H9 (cell line): ENCODE data around the gene PLXNB2. TPM values are rescaled to one million over a fixed set of nuclear protein-coding genes. Genes with fewer than 3 reads are reported as not detected.

Source experiments
- DNase-seq: peaks from one replicate; pipeline ENCODE4 v3.0.0-alpha.2; 2017
- H2AFZ ChIP-seq: one replicate; pipeline ENCODE4 v1.6.1; 2013; ENCODE audit warnings: mild to moderate bottlenecking, low read length, control low read depth, moderate library complexity
- H2AK5ac ChIP-seq: 2 replicates; pipeline ENCODE4 v1.6.1; 2013; ENCODE audit warnings: low read length, control low read depth, mixed read lengths; ENCODE audit not compliant: insufficient read length
- H2BK120ac ChIP-seq: one replicate; pipeline ENCODE4 v1.6.1; 2013; ENCODE audit warnings: low read depth, mild to moderate bottlenecking, low read length, control low read depth, inconsistent platforms; ENCODE audit not compliant: poor library complexity, severe bottlenecking
- H2BK12ac ChIP-seq: 2 replicates; pipeline ENCODE4 v1.6.1; 2013; ENCODE audit warnings: low read length, control low read depth, mixed read lengths, low read depth; ENCODE audit not compliant: insufficient read length
- H2BK15ac ChIP-seq: 2 replicates; pipeline ENCODE4 v1.6.1; 2013; ENCODE audit warnings: low read depth, low read length, control low read depth
- H2BK20ac ChIP-seq: one replicate; pipeline ENCODE4 v1.6.1; 2013; ENCODE audit warnings: low read depth, mild to moderate bottlenecking, low read length, control low read depth, inconsistent platforms; ENCODE audit not compliant: poor library complexity, severe bottlenecking
- H2BK5ac ChIP-seq: 2 replicates; pipeline ENCODE4 v1.6.1; 2013; ENCODE audit warnings: low read length, control low read depth, mixed read lengths; ENCODE audit not compliant: insufficient read length
- H3K14ac ChIP-seq: 2 replicates; pipeline ENCODE4 v1.6.1; 2013; ENCODE audit warnings: low read length, control low read depth; ENCODE audit not compliant: insufficient read depth
- H3K18ac ChIP-seq: 2 replicates; pipeline ENCODE4 v1.6.1; 2013; ENCODE audit warnings: low read depth, mild to moderate bottlenecking, mixed read lengths, low read length, control low read depth; ENCODE audit not compliant: insufficient read length
- H3K23ac ChIP-seq: 2 replicates; pipeline ENCODE4 v1.6.1; 2013; ENCODE audit warnings: low read length, control low read depth, mixed read lengths, low read depth; ENCODE audit not compliant: insufficient read length
- H3K23me2 ChIP-seq: 2 replicates; pipeline ENCODE4 v1.6.1; 2013; ENCODE audit warnings: low read depth, mild to moderate bottlenecking, mixed read lengths, low read length, control low read depth; ENCODE audit not compliant: insufficient read length, poor library complexity, severe bottlenecking
- H3K27ac ChIP-seq: 2 replicates; pipeline ENCODE4 v1.5.1; 2013; ENCODE audit warnings: low read length, control low read depth, mixed read lengths, low read depth; ENCODE audit not compliant: insufficient read length
- H3K27me3 ChIP-seq: 2 replicates; pipeline ENCODE4 v1.6.1; 2013; ENCODE audit warnings: low read length, control low read depth, inconsistent platforms; ENCODE audit not compliant: insufficient read depth
- H3K4ac ChIP-seq: 2 replicates; pipeline ENCODE4 v1.6.1; 2013; ENCODE audit warnings: low read depth, mild to moderate bottlenecking, control low read depth, inconsistent platforms, low read length, moderate library complexity
- H3K4me1 ChIP-seq: 2 replicates; pipeline ENCODE4 v1.6.1; 2013; ENCODE audit warnings: low read length, control low read depth, inconsistent platforms; ENCODE audit not compliant: insufficient read depth
- H3K4me2 ChIP-seq: 2 replicates; pipeline ENCODE4 v1.6.1; 2013; ENCODE audit warnings: low read length, control low read depth, mixed read lengths; ENCODE audit not compliant: insufficient read length, insufficient read depth
- H3K56ac ChIP-seq: 2 replicates; pipeline ENCODE4 v1.6.1; 2013; ENCODE audit warnings: low read depth, mild to moderate bottlenecking, mixed read lengths, low read length, control low read depth; ENCODE audit not compliant: insufficient read length
- H3K79me1 ChIP-seq: 2 replicates; pipeline ENCODE4 v1.6.1; 2013; ENCODE audit warnings: low read depth, mild to moderate bottlenecking, moderate library complexity, low read length, control low read depth, inconsistent platforms; ENCODE audit not compliant: insufficient read depth, poor library complexity, severe bottlenecking
- H3K79me2 ChIP-seq: 2 replicates; pipeline ENCODE4 v1.6.1; 2013; ENCODE audit warnings: low read length, control low read depth, inconsistent platforms; ENCODE audit not compliant: insufficient read depth
- H3K9ac ChIP-seq: 2 replicates; pipeline ENCODE4 v1.6.1; 2013; ENCODE audit warnings: low read length, control low read depth, mixed read lengths; ENCODE audit not compliant: insufficient read length; ENCODE audit errors: extremely low read depth
- H3K9me3 ChIP-seq: one replicate; pipeline ENCODE4 v1.6.1; 2013; ENCODE audit warnings: low read depth, low read length, inconsistent platforms; ENCODE audit not compliant: control insufficient read depth
- H3T11ph ChIP-seq: one replicate; pipeline ENCODE4 v1.6.1; 2013; ENCODE audit warnings: mild to moderate bottlenecking, low read length, control low read depth, inconsistent platforms
- H4K20me1 ChIP-seq: one replicate; pipeline ENCODE4 v1.6.1; 2013; ENCODE audit not compliant: control insufficient read depth, insufficient read length, insufficient read depth
- H4K5ac ChIP-seq: 2 replicates; pipeline ENCODE4 v1.6.1; 2013; ENCODE audit warnings: low read depth, mild to moderate bottlenecking, mixed read lengths, low read length, control low read depth; ENCODE audit not compliant: insufficient read length
- H4K8ac ChIP-seq: replicated peaks from 2 replicates; pipeline ENCODE4 v1.6.1; 2013; ENCODE audit warnings: low read length, control low read depth, mixed read lengths, low read depth; ENCODE audit not compliant: insufficient read length
- H4K91ac ChIP-seq: 2 replicates; pipeline ENCODE4 v1.6.1; 2013; ENCODE audit warnings: low read depth, mild to moderate bottlenecking, moderate library complexity, mixed read lengths, low read length, control low read depth; ENCODE audit not compliant: insufficient read length
- H3K27ac Mint-ChIP-seq, 3 experiments: 2 replicates in 2 of 3; 3 replicates in 1 of 3; pipeline ENCODE4 v1.8.0; 2020 to 2021; ENCODE audit warnings: mixed read lengths in 3 of 3, mild to moderate bottlenecking in 1 of 3, moderate library complexity in 1 of 3
- H3K27me3 Mint-ChIP-seq: 2 replicates; pipeline ENCODE4 v1.8.0; 2021; ENCODE audit warnings: low read depth, mild to moderate bottlenecking, moderate library complexity, mixed read lengths
- H3K36me3 Mint-ChIP-seq, 3 experiments: 2 replicates in 2 of 3; 3 replicates in 1 of 3; pipeline ENCODE4 v1.8.0; 2020 to 2021; ENCODE audit warnings: low read depth in 3 of 3, mixed read lengths in 3 of 3; ENCODE audit not compliant: insufficient read depth in 1 of 3
- H3K4me1 Mint-ChIP-seq, 2 experiments: 2 replicates each; pipeline ENCODE4 v1.8.0; 2020; ENCODE audit warnings: mixed read lengths in 2 of 2
- H3K4me3 Mint-ChIP-seq, 2 experiments: 2 replicates in 1 of 2; 3 replicates in 1 of 2; pipeline ENCODE4 v1.8.0; 2020 to 2021; ENCODE audit warnings: mild to moderate bottlenecking in 2 of 2, mixed read lengths in 2 of 2, moderate library complexity in 1 of 2
- H3K9me3 Mint-ChIP-seq, 2 experiments: 2 replicates in 1 of 2; 3 replicates in 1 of 2; pipeline ENCODE4 v1.8.0; 2020; ENCODE audit warnings: mild to moderate bottlenecking in 2 of 2, mixed read lengths in 2 of 2, moderate library complexity in 1 of 2
- CTCF ChIP-seq: fragments of 200-600 bp; sonication (generic); conservative IDR thresholded peaks from 3 replicates; pipeline ENCODE4 v1.8.0; 2021; ENCODE audit warnings: antibody characterized with exemption, mild to moderate bottlenecking
- WGBS: extraction: QIAGEN DNeasy Blood & Tissue Kit; methylation state at CpG from one replicate; pipeline ENCODE4 v1.1.7; 2013; ENCODE audit warnings: missing lambda C conversion rate, low lambda C conversion rate, mixed read lengths; ENCODE audit not compliant: insufficient read length; ENCODE audit errors: extremely low coverage; 5-methylcytosine and 5-hydroxymethylcytosine counted together
- total RNA-seq: library from RNA; stranded (reverse); gene quantifications from 2 replicates; pipeline ENCODE4 v1.2.1, GENCODE V29; 2021

The PLXNB2 gene
- total RNA-seq, 1 experiment from 2014 or later: 87.6 TPM

GRCh38 chr22:50342651-50343540 is 35.5 kb upstream of the PLXNB2 start, which contains the start of gene PPP6R2:
PPP6R2 (plus strand) TSS chr22:50343327; CDS start chr22:50393909, 50,582 bp downstream.
- Histone ChIP-seq H3K4ac (no peak within 1 kb of the TSS), H2BK15ac (no peak within 1 kb of the TSS), H2AFZ (peak within 1 kb of the TSS; percentile 82), H3K79me2 (no peaks in the 10 kb centered on the region), H3K27ac (no peak within 1 kb of the TSS), H3K4me2 (peak within 1 kb of the TSS; percentile 85), H2BK12ac (no peak within 1 kb of the TSS), H3K9me3 (no peaks in the 10 kb centered on the region), H4K91ac (no peak within 1 kb of the TSS), H3K23me2 (peaks cover 9% of the 10 kb centered on the region), H2BK120ac (no peak within 1 kb of the TSS), H4K5ac (no peak within 1 kb of the TSS), H2BK20ac (no peak within 1 kb of the TSS), H3K18ac (no peak within 1 kb of the TSS), H4K20me1 (peaks cover 3% of the 10 kb centered on the region), H3K9ac (no peak within 1 kb of the TSS), H3T11ph (no peak within 1 kb of the TSS), H4K8ac (no peak within 1 kb of the TSS), H3K56ac (no peak within 1 kb of the TSS), H3K4me1 (no peaks in the 10 kb centered on the region), H3K23ac (no peak within 1 kb of the TSS), H3K79me1 (peaks cover 4% of the 10 kb centered on the region), H3K27me3 (no peaks in the 10 kb centered on the region), H3K14ac (no peak within 1 kb of the TSS), H2BK5ac (no peak within 1 kb of the TSS), H2AK5ac (no peak within 1 kb of the TSS)
- H3K9me3 Mint-ChIP-seq: no peaks in the 10 kb centered on the region
- peak within 1 kb of the TSS; percentile 65 to 82 for H3K4me3 Mint-ChIP-seq
- DNase-seq: peak; percentile 78
- H3K4me1 Mint-ChIP-seq: 0 out of 4 replicates have a peak, but pooled peaks cover 0 to 4% of the 10 kb centered on the region in 2 experiments
- 0 out of 7 replicates have a peak within 1 kb of the TSS, but pooled peaks of 1 of the 3 experiments have one; percentile 70 for H3K27ac Mint-ChIP-seq
- no CpG with 5 or more reads among the region's 87 CpGs for WGBS
- peaks cover 0 to 2% (median 0%) of the 10 kb centered on the region in 3 experiments; a peak in 1 of 7 replicates for H3K36me3 Mint-ChIP-seq
- no peaks in the 10 kb centered on the region; the same call in none of the 2 replicates for H3K27me3 Mint-ChIP-seq
- TF ChIP-seq CTCF: no peak; the same call in 2 of the 3 replicates
